ENCODE data around the gene ZBTB38.

The ZBTB38 gene

GRCh38 chr3:141414800-141415462 is 46.6 kb downstream of the ZBTB38 start:
- TF ChIP-seq CTCF (IDR thresholded peaks at IDR 0.05; ENCODE audit: control insufficient read depth, insufficient read depth, low read depth, low read length, missing control alignments), result no peak
- DNase-seq (ENCODE audit: low read depth), result no peak

GRCh38 chr3:141415953-141416352 is 47.6 kb downstream of the ZBTB38 start:
- DNase-seq (ENCODE audit: low read depth), result no peak

More at GRCh38 chr3:141414800-141415462, 46.6 kb downstream of the ZBTB38 start:
- no peak overlapping the region for H3K4me3 ChIP-seq (ENCODE audit: control insufficient read depth, low read depth, low read length)

More at GRCh38 chr3:141415953-141416352, 47.6 kb downstream of the ZBTB38 start:
- TF ChIP-seq CTCF (IDR thresholded peaks at IDR 0.05; ENCODE audit: control insufficient read depth, insufficient read depth, low read depth, low read length, missing control alignments), result no peak
- no peak overlapping the region for H3K4me3 ChIP-seq (ENCODE audit: control insufficient read depth, low read depth, low read length)

Data from AG09309 (cell line).